Measurements from ENCODE around the gene RGN.
"Not testable (repeated sequence)": the region's sequence is repeated elsewhere in the genome, so short reads cannot be mapped to it uniquely, and the experiment has no call there.

Gene RGN

GRCh38 chrX:47078129-47079043 lies at the start of gene RGN:
Gene RGN (plus strand): TSS chrX:47078443. CDS start chrX:47081145, 2,702 bp downstream.
- DNase-seq (ENCODE audit: low read depth), result no peak

- peak; percentile 74 for DNase-seq (ENCODE audit: low read depth)
These were observed 47.9 kb upstream of the RGN start for GRCh38 chrX:47030339-47030738.

- DNase-seq (ENCODE audit: low read depth), result no peak
These were observed 30.3 kb upstream of the RGN start for GRCh38 chrX:47047989-47048388.

GRCh38 chrX:47059142-47059874 lies 18.9 kb upstream of the RGN start:
- no peak for DNase-seq (ENCODE audit: low read depth)

GRCh38 chrX:47060708-47061107 lies 17.5 kb upstream of the RGN start:
- DNase-seq (ENCODE audit: low read depth), result no peak

- DNase-seq (ENCODE audit: low read depth), result no peak
These were observed 16.9 kb upstream of the RGN start for GRCh38 chrX:47061238-47061919.

GRCh38 chrX:47063179-47063578 lies 15.1 kb upstream of the RGN start:
- no peak for DNase-seq (ENCODE audit: low read depth)

GRCh38 chrX:47068214-47068613 lies 10.0 kb upstream of the RGN start:
- no peak for DNase-seq (ENCODE audit: low read depth)

- DNase-seq (ENCODE audit: low read depth), result no peak
These were observed 9.5 kb upstream of the RGN start for GRCh38 chrX:47068720-47069119.

GRCh38 chrX:47080215-47080914 lies 2.1 kb downstream of the RGN start:
- DNase-seq (ENCODE audit: low read depth), result no peak

- no peak for DNase-seq (ENCODE audit: low read depth)
These were observed 2.6 kb downstream of the RGN start for GRCh38 chrX:47080915-47081236.

- peak; percentile 1 for DNase-seq (ENCODE audit: low read depth)
These were observed 13.0 kb downstream of the RGN start for GRCh38 chrX:47091149-47091775.

GRCh38 chrX:47093248-47093647 lies 15.0 kb downstream of the RGN start:
- DNase-seq (ENCODE audit: low read depth), result peak; percentile 51

- no peak for DNase-seq (ENCODE audit: low read depth)
These were observed 15.6 kb downstream of the RGN start for GRCh38 chrX:47093860-47094259.

GRCh38 chrX:47097018-47097417 lies 18.8 kb downstream of the RGN start:
- no peak for DNase-seq (ENCODE audit: low read depth)

GRCh38 chrX:47098338-47099094 lies 20.3 kb downstream of the RGN start:
- DNase-seq (ENCODE audit: low read depth), result no peak

- DNase-seq (ENCODE audit: low read depth), result no peak
These were observed 23.0 kb downstream of the RGN start for GRCh38 chrX:47101206-47101605.

GRCh38 chrX:47110936-47111615 lies 32.8 kb downstream of the RGN start:
- DNase-seq (ENCODE audit: low read depth), result not testable (repeated sequence)

GRCh38 chrX:47112316-47112954 lies 34.2 kb downstream of the RGN start:
- no peak for DNase-seq (ENCODE audit: low read depth)

All from ELR (cell line).